Astrocyte (in vitro differentiated cells and primary cell): ENCODE results near the gene MEIOB. TPM values are rescaled to one million over a fixed set of nuclear protein-coding genes. Genes with fewer than 3 reads are reported as not detected.

Source experiments
- DNase-seq: peaks from one replicate; pipeline ENCODE4 v3.0.0-alpha.2; 2010; ENCODE audit warnings: low read depth
- FAIRE-seq: peaks from 2 replicates; lab custom pipeline; 2011; peaks lifted over from hg19 to GRCh38; lab: Jason Lieb, UNC
- H2AFZ ChIP-seq: 2 replicates; pipeline ENCODE4 v1.6.0; 2012; ENCODE audit warnings: low read depth, low read length, inconsistent platforms
- H3K27ac ChIP-seq: 2 replicates; pipeline ENCODE4 v1.5.1; 2011; ENCODE audit warnings: low read depth, low read length, inconsistent platforms
- H3K27me3 ChIP-seq: 2 replicates; pipeline ENCODE4 v1.6.0; 2011; ENCODE audit warnings: low read length, inconsistent platforms; ENCODE audit not compliant: insufficient read depth
- H3K36me3 ChIP-seq: 2 replicates; pipeline ENCODE4 v1.5.1; 2011; ENCODE audit warnings: low read length, inconsistent platforms; ENCODE audit not compliant: insufficient read depth
- H3K4me1 ChIP-seq: 2 replicates; pipeline ENCODE4 v1.5.1; 2011; ENCODE audit warnings: low read length, inconsistent platforms; ENCODE audit not compliant: insufficient read depth
- H3K4me2 ChIP-seq: 2 replicates; pipeline ENCODE4 v1.6.0; 2012; ENCODE audit warnings: low read length, inconsistent platforms
- H3K4me3 ChIP-seq: 2 replicates; pipeline ENCODE4 v1.5.1; 2011; ENCODE audit warnings: low read depth, mild to moderate bottlenecking, low read length, inconsistent platforms; ENCODE audit not compliant: insufficient read depth
- H3K79me2 ChIP-seq: 2 replicates; pipeline ENCODE4 v1.6.0; 2012; ENCODE audit warnings: mild to moderate bottlenecking, low read length, inconsistent platforms; ENCODE audit not compliant: insufficient read depth
- H3K9ac ChIP-seq: 2 replicates; pipeline ENCODE4 v1.6.0; 2012; ENCODE audit warnings: mild to moderate bottlenecking, low read length, inconsistent platforms
- H3K9me3 ChIP-seq: 2 replicates; pipeline ENCODE4 v1.5.1; 2012; ENCODE audit warnings: low read depth, mild to moderate bottlenecking, low read length, inconsistent platforms; ENCODE audit not compliant: insufficient read depth
- H4K20me1 ChIP-seq: 2 replicates; pipeline ENCODE4 v1.6.0; 2012; ENCODE audit warnings: low read length, inconsistent platforms; ENCODE audit not compliant: insufficient read depth
- H3K27ac Mint-ChIP-seq: one replicate; pipeline ENCODE4 v1.8.0; 2021; ENCODE audit warnings: mild to moderate bottlenecking, mixed read lengths; ENCODE audit not compliant: unreplicated experiment
- H3K27me3 Mint-ChIP-seq: one replicate; pipeline ENCODE4 v1.8.0; 2021; ENCODE audit warnings: low read depth, mixed read lengths; ENCODE audit not compliant: unreplicated experiment
- H3K36me3 Mint-ChIP-seq: one replicate; pipeline ENCODE4 v1.8.0; 2021; ENCODE audit warnings: low read depth, mixed read lengths; ENCODE audit not compliant: unreplicated experiment
- H3K4me1 Mint-ChIP-seq: one replicate; pipeline ENCODE4 v1.8.0; 2021; ENCODE audit warnings: low read depth, mixed read lengths; ENCODE audit not compliant: unreplicated experiment
- H3K4me3 Mint-ChIP-seq: one replicate; pipeline ENCODE4 v1.8.0; 2021; ENCODE audit warnings: mild to moderate bottlenecking, moderate library complexity, mixed read lengths; ENCODE audit not compliant: unreplicated experiment
- H3K9me3 Mint-ChIP-seq: one replicate; pipeline ENCODE4 v1.8.0; 2021; ENCODE audit warnings: mild to moderate bottlenecking, mixed read lengths; ENCODE audit not compliant: unreplicated experiment
- CTCF ChIP-seq: IDR thresholded peaks from 2 replicates; pipeline ENCODE4 v1.5.1; 2011; ENCODE audit warnings: low read depth, mild to moderate bottlenecking, inconsistent platforms, low read length, moderate library complexity; ENCODE audit not compliant: insufficient read depth
- EZH2 ChIP-seq: IDR thresholded peaks from 2 replicates; pipeline ENCODE4 v1.6.1; 2012; ENCODE audit warnings: mild to moderate bottlenecking, low read length, inconsistent platforms; ENCODE audit not compliant: insufficient read depth
- total RNA-seq: library from RNA; stranded (reverse); gene quantifications from 2 replicates; pipeline ENCODE4 v1.2.1, GENCODE V29; 2021

The MEIOB gene
- total RNA-seq, 1 donor from 2014 or later, result 0.16 TPM

- FAIRE-seq (no peak), DNase-seq (no peak)
- H3K4me1 Mint-ChIP-seq, result peaks cover 12% of the 10 kb centered on the region
- peaks cover 6% of the 10 kb centered on the region for H3K36me3 Mint-ChIP-seq
- no peak overlapping the region for H2AFZ ChIP-seq
- H3K27ac Mint-ChIP-seq, result no peak overlapping the region
- H3K9ac ChIP-seq, result no peak overlapping the region
- no peaks in the 10 kb centered on the region for H3K4me1 ChIP-seq
- no peaks in the 10 kb centered on the region for H3K27me3 ChIP-seq
- TF ChIP-seq EZH2 (no peak), CTCF (no peak)
- no peak overlapping the region for H3K4me3 Mint-ChIP-seq
- H3K27me3 Mint-ChIP-seq, result no peaks in the 10 kb centered on the region
- H3K36me3 ChIP-seq, result peaks cover 6% of the 10 kb centered on the region
- H4K20me1 ChIP-seq, result peaks cover 24% of the 10 kb centered on the region
- no peak overlapping the region for H3K4me2 ChIP-seq
- no peak overlapping the region for H3K4me3 ChIP-seq
- H3K27ac ChIP-seq, result no peak overlapping the region
- H3K9me3 Mint-ChIP-seq, result peaks cover 5% of the 10 kb centered on the region
- H3K9me3 ChIP-seq, result no peaks in the 10 kb centered on the region
- H3K79me2 ChIP-seq, result peaks cover 28% of the 10 kb centered on the region
Observed at GRCh38 chr16:1831186-1832075, 40.5 kb downstream of the MEIOB start.

- peaks cover 32% of the 10 kb centered on the region for H3K79me2 ChIP-seq
- no peaks in the 10 kb centered on the region for H3K27me3 Mint-ChIP-seq
- H3K27ac ChIP-seq, result no peak overlapping the region
- peaks cover 6% of the 10 kb centered on the region for H3K36me3 Mint-ChIP-seq
- H3K9ac ChIP-seq, result no peak overlapping the region
- no peak overlapping the region for H3K27ac Mint-ChIP-seq
- no peak for DNase-seq
- H3K4me3 ChIP-seq, result no peak overlapping the region
- H3K9me3 Mint-ChIP-seq, result peaks cover 5% of the 10 kb centered on the region
- peaks cover 12% of the 10 kb centered on the region for H3K4me1 Mint-ChIP-seq
- H3K27me3 ChIP-seq, result no peaks in the 10 kb centered on the region
- H3K4me2 ChIP-seq, result no peak overlapping the region
- peaks cover 5% of the 10 kb centered on the region for H3K4me1 ChIP-seq
- no peak overlapping the region for H3K4me3 Mint-ChIP-seq
- FAIRE-seq, result no peak
- TF ChIP-seq EZH2, result no peak
- TF ChIP-seq CTCF, result no peak
- H4K20me1 ChIP-seq, result peaks cover 24% of the 10 kb centered on the region
- H3K9me3 ChIP-seq, result no peaks in the 10 kb centered on the region
- no peak overlapping the region for H2AFZ ChIP-seq
- H3K36me3 ChIP-seq, result peaks cover 6% of the 10 kb centered on the region
Observed at GRCh38 chr16:1830213-1830612, 41.8 kb downstream of the MEIOB start.
